ENCODE measurements around the gene ARHGAP24. TPM values are rescaled to one million over a fixed set of nuclear protein-coding genes. Genes with fewer than 3 reads are reported as not detected.

ARHGAP24 gene
- total and polyA plus RNA-seq, 4 donors = 16.1 to 40.5 (median 24.4) TPM

- no peaks in the 10 kb centered on the region for H3K9me3 ChIP-seq (ENCODE audit: control insufficient read depth, insufficient read depth, low read length)
- no peak overlapping the region for H3K27ac ChIP-seq (ENCODE audit: low read depth, low read length)
- no CpG with 5 or more reads among the region's 1 CpG for WGBS (ENCODE audit: insufficient coverage)
Observed at GRCh38 chr4:85595796-85596559, 121.0 kb downstream of the ARHGAP24 start.

GRCh38 chr4:85598936-85599335 is 124.0 kb downstream of the ARHGAP24 start:
- no peaks in the 10 kb centered on the region for H3K9me3 ChIP-seq (ENCODE audit: control insufficient read depth, insufficient read depth, low read length)
- no peaks in the 10 kb centered on the region for H3K36me3 ChIP-seq (ENCODE audit: control insufficient read depth, insufficient read depth, low read length)
- no peak overlapping the region for H3K4me3 ChIP-seq (ENCODE audit: low read depth, low read length)
- H3K27ac ChIP-seq (ENCODE audit: low read depth, low read length) = no peak overlapping the region
- no peak for DNase-seq (ENCODE audit: low read depth in 4 of 6, low spot score in 6 of 6)
- no CpG with 5 or more reads among the region's 1 CpG for WGBS (ENCODE audit: insufficient coverage)
- no peaks in the 10 kb centered on the region for H3K27me3 ChIP-seq (ENCODE audit: control insufficient read depth, insufficient read depth, low read length)
- no peaks in the 10 kb centered on the region for H3K4me1 ChIP-seq (ENCODE audit: control insufficient read depth, insufficient read depth, low read length)

More at GRCh38 chr4:85595796-85596559, 121.0 kb downstream of the ARHGAP24 start:
- H3K36me3 ChIP-seq (ENCODE audit: control insufficient read depth, insufficient read depth, low read length) = no peaks in the 10 kb centered on the region
- no peaks in the 10 kb centered on the region for H3K27me3 ChIP-seq (ENCODE audit: control insufficient read depth, insufficient read depth, low read length)
- H3K4me3 ChIP-seq (ENCODE audit: low read depth, low read length) = no peak overlapping the region
- no peaks in the 10 kb centered on the region for H3K4me1 ChIP-seq (ENCODE audit: control insufficient read depth, insufficient read depth, low read length)
- no peak for DNase-seq (ENCODE audit: low read depth in 4 of 6, low spot score in 6 of 6)

GRCh38 chr4:85600501-85600900 is 125.6 kb downstream of the ARHGAP24 start:
- H3K27me3 ChIP-seq (ENCODE audit: control insufficient read depth, insufficient read depth, low read length) = no peaks in the 10 kb centered on the region
- WGBS (ENCODE audit: insufficient coverage) = no CpG with 5 or more reads among the region's 4 CpGs
- H3K36me3 ChIP-seq (ENCODE audit: control insufficient read depth, insufficient read depth, low read length) = no peaks in the 10 kb centered on the region

GRCh38 chr4:85603437-85604336 is 128.7 kb downstream of the ARHGAP24 start:
- WGBS (ENCODE audit: insufficient coverage) = 83% methylated on average over 2 of the region's 3 CpGs

More at GRCh38 chr4:85600501-85600900, 125.6 kb downstream of the ARHGAP24 start:
- no peak overlapping the region for H3K4me3 ChIP-seq (ENCODE audit: low read depth, low read length)
- H3K9me3 ChIP-seq (ENCODE audit: control insufficient read depth, insufficient read depth, low read length) = no peaks in the 10 kb centered on the region
- no peak overlapping the region for H3K27ac ChIP-seq (ENCODE audit: low read depth, low read length)
- no peaks in the 10 kb centered on the region for H3K4me1 ChIP-seq (ENCODE audit: control insufficient read depth, insufficient read depth, low read length)
- DNase-seq (ENCODE audit: low read depth in 4 of 6, low spot score in 6 of 6) = no peak

GRCh38 chr4:85606505-85606904 is 131.6 kb downstream of the ARHGAP24 start:
- WGBS (ENCODE audit: insufficient coverage) = no CpG with 5 or more reads among the region's 1 CpG
- H3K9me3 ChIP-seq (ENCODE audit: control insufficient read depth, insufficient read depth, low read length) = no peaks in the 10 kb centered on the region
- no peak for DNase-seq (ENCODE audit: low read depth in 4 of 6, low spot score in 6 of 6)
- no peaks in the 10 kb centered on the region for H3K4me1 ChIP-seq (ENCODE audit: control insufficient read depth, insufficient read depth, low read length)
- no peaks in the 10 kb centered on the region for H3K27me3 ChIP-seq (ENCODE audit: control insufficient read depth, insufficient read depth, low read length)
- no peak overlapping the region for H3K4me3 ChIP-seq (ENCODE audit: low read depth, low read length)
- no peak overlapping the region for H3K27ac ChIP-seq (ENCODE audit: low read depth, low read length)
- no peaks in the 10 kb centered on the region for H3K36me3 ChIP-seq (ENCODE audit: control insufficient read depth, insufficient read depth, low read length)

More at GRCh38 chr4:85603437-85604336, 128.7 kb downstream of the ARHGAP24 start:
- H3K4me1 ChIP-seq (ENCODE audit: control insufficient read depth, insufficient read depth, low read length) = no peaks in the 10 kb centered on the region
- H3K27ac ChIP-seq (ENCODE audit: low read depth, low read length) = no peak overlapping the region
- DNase-seq (ENCODE audit: low read depth in 4 of 6, low spot score in 6 of 6) = peak in 1 of 6 donors; percentile 47
- no peaks in the 10 kb centered on the region for H3K27me3 ChIP-seq (ENCODE audit: control insufficient read depth, insufficient read depth, low read length)
- no peaks in the 10 kb centered on the region for H3K36me3 ChIP-seq (ENCODE audit: control insufficient read depth, insufficient read depth, low read length)
- H3K9me3 ChIP-seq (ENCODE audit: control insufficient read depth, insufficient read depth, low read length) = no peaks in the 10 kb centered on the region
- H3K4me3 ChIP-seq (ENCODE audit: low read depth, low read length) = no peak overlapping the region

- no peaks in the 10 kb centered on the region for H3K27me3 ChIP-seq (ENCODE audit: control insufficient read depth, insufficient read depth, low read length)
- no peak overlapping the region for H3K4me3 ChIP-seq (ENCODE audit: low read depth, low read length)
- H3K36me3 ChIP-seq (ENCODE audit: control insufficient read depth, insufficient read depth, low read length) = no peaks in the 10 kb centered on the region
- WGBS (ENCODE audit: insufficient coverage) = 40% methylated on average over 1 of the region's 5 CpGs
- no peaks in the 10 kb centered on the region for H3K9me3 ChIP-seq (ENCODE audit: control insufficient read depth, insufficient read depth, low read length)
- no peak overlapping the region for H3K27ac ChIP-seq (ENCODE audit: low read depth, low read length)
- DNase-seq (ENCODE audit: low read depth in 4 of 6, low spot score in 6 of 6) = no peak
- H3K4me1 ChIP-seq (ENCODE audit: control insufficient read depth, insufficient read depth, low read length) = no peaks in the 10 kb centered on the region
Observed at GRCh38 chr4:85607624-85608023, 132.7 kb downstream of the ARHGAP24 start.

GRCh38 chr4:85610450-85610849 is 135.5 kb downstream of the ARHGAP24 start:
- no CpG with 5 or more reads among the region's 2 CpGs for WGBS (ENCODE audit: insufficient coverage)
- no peak overlapping the region for H3K4me3 ChIP-seq (ENCODE audit: low read depth, low read length)
- DNase-seq (ENCODE audit: low read depth in 4 of 6, low spot score in 6 of 6) = no peak
- H3K4me1 ChIP-seq (ENCODE audit: control insufficient read depth, insufficient read depth, low read length) = no peaks in the 10 kb centered on the region
- no peaks in the 10 kb centered on the region for H3K36me3 ChIP-seq (ENCODE audit: control insufficient read depth, insufficient read depth, low read length)
- no peaks in the 10 kb centered on the region for H3K27me3 ChIP-seq (ENCODE audit: control insufficient read depth, insufficient read depth, low read length)
- H3K9me3 ChIP-seq (ENCODE audit: control insufficient read depth, insufficient read depth, low read length) = no peaks in the 10 kb centered on the region
- H3K27ac ChIP-seq (ENCODE audit: low read depth, low read length) = no peak overlapping the region

GRCh38 chr4:85611661-85612060 is 136.7 kb downstream of the ARHGAP24 start:
- H3K4me1 ChIP-seq (ENCODE audit: control insufficient read depth, insufficient read depth, low read length) = no peaks in the 10 kb centered on the region
- H3K9me3 ChIP-seq (ENCODE audit: control insufficient read depth, insufficient read depth, low read length) = no peaks in the 10 kb centered on the region
- DNase-seq (ENCODE audit: low read depth in 4 of 6, low spot score in 6 of 6) = no peak
- no peaks in the 10 kb centered on the region for H3K36me3 ChIP-seq (ENCODE audit: control insufficient read depth, insufficient read depth, low read length)
- H3K27ac ChIP-seq (ENCODE audit: low read depth, low read length) = no peak overlapping the region
- no peaks in the 10 kb centered on the region for H3K27me3 ChIP-seq (ENCODE audit: control insufficient read depth, insufficient read depth, low read length)
- H3K4me3 ChIP-seq (ENCODE audit: low read depth, low read length) = no peak overlapping the region

GRCh38 chr4:85613901-85614300 is 139.0 kb downstream of the ARHGAP24 start:
- Histone ChIP-seq H3K9me3 (ENCODE audit: control insufficient read depth, insufficient read depth, low read length) (no peaks in the 10 kb centered on the region), H3K36me3 (ENCODE audit: control insufficient read depth, insufficient read depth, low read length) (no peaks in the 10 kb centered on the region), H3K27ac (ENCODE audit: low read depth, low read length) (no peak overlapping the region), H3K27me3 (ENCODE audit: control insufficient read depth, insufficient read depth, low read length) (no peaks in the 10 kb centered on the region), H3K4me1 (ENCODE audit: control insufficient read depth, insufficient read depth, low read length) (no peaks in the 10 kb centered on the region), H3K4me3 (ENCODE audit: low read depth, low read length) (no peak overlapping the region)
- no CpG with 5 or more reads among the region's 1 CpG for WGBS (ENCODE audit: insufficient coverage)
- no peak for DNase-seq (ENCODE audit: low read depth in 4 of 6, low spot score in 6 of 6)
